ENCODE data around the gene DNAH3.
"Not testable (repeated sequence)": the region's sequence is repeated elsewhere in the genome, so short reads cannot be mapped to it uniquely, and the experiment has no call there.

DNAH3 gene

DNA sequence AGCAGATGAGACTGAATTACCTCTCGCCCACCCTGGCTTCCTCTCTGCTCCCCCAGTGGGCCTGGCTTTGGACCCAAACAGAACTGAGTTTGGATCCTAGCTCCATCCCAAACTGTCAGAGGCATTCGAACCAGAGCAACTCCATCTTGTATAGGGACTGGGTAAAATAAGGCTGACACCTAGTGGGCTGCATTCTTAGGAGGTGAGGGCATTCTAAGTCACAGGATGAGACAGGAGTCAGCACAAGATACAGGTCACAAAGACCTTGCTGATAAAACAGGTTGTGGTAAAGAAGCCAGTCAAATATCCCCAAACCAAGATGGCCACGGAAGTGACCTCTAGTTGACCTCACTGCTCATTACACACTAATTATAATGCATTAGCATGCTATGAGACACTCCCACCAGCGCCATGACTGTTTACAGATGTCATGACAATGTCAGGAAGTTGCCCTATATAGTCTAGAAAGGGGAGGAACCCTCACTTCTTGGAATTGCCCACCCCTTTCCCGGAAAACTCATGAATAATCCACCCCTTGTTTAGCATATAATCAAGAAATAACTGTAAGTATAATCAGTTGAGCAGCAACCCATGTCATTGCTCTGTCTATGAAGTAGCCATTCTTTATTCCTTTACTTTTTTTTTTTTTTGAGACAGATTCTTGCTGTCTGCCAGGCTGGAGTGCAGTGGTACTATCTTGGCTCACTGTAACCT lies 205.6 kb downstream of the DNAH3 start:
- DNase-seq (ENCODE audit: low read depth, low spot score), result no peak

DNA sequence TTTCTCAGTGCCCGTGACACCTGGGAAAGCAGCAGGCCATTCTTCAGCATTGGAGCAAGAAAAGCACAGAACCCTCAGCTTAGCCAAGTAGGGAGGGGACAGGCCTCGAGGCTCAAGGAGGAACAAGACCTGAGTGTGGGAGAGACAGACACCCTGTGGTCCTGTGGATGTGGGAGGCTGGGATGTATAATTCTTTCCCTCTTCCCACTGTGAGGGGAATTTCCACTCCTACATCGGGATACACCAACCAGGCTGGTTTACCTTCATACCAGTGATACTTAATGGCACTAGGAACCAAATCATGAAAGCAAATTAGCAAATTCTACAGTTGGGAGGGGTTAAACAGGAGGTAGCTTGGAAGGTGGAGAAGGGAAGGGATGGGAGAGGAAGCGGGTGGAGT lies 208.4 kb downstream of the DNAH3 start:
- DNase-seq (ENCODE audit: low read depth, low spot score), result no peak

GRCh38 chr16:20941636-20941926 lies 209.1 kb downstream of the DNAH3 start:
- no peak for DNase-seq (ENCODE audit: low read depth, low spot score)

GRCh38 chr16:20940871-20941635 lies 209.6 kb downstream of the DNAH3 start:
- DNase-seq (ENCODE audit: low read depth, low spot score), result no peak

DNA sequence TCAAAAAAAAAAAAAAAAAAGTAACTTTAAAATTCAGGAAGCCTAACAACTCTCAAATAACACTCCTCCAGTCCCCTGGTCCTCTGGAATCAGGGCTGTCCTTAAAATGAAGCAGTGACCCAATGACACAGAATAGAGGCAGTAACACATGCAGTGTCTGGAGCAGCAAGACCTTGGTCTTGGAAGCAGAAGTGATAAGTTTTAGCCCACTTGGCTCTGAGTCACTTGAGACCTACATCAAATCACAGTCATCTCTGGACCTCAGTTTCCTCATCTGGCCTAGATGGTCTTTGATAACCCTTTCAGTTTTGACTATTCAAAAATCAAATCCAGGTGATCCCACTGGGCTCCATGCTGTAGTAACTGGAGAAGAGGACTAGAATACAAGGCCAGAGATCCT lies 211.0 kb downstream of the DNAH3 start:
- DNase-seq (ENCODE audit: low read depth, low spot score), result no peak

GRCh38 chr16:20938426-20938825 lies 212.2 kb downstream of the DNAH3 start:
- DNase-seq (ENCODE audit: low read depth, low spot score), result no peak

DNA sequence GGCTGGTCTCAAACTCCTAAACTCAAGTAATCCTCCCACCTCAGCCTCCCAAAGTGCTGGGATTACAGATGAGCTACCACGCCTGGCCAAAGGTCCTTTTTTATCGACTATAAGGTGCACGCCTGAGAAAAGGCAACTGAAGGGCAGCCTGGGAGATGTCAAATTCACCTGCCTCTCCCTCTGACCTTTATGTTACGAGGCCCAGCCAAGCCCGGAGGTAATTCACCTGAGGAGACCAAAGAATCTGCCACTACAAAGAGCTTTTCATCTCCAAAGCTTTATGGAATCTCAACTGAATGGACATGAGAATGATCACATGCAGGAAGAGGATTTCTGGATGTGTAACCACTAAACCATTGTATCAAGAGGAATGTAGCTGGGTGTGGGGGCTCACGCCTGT lies 212.9 kb downstream of the DNAH3 start:
- DNase-seq (ENCODE audit: low read depth, low spot score), result no peak

DNA sequence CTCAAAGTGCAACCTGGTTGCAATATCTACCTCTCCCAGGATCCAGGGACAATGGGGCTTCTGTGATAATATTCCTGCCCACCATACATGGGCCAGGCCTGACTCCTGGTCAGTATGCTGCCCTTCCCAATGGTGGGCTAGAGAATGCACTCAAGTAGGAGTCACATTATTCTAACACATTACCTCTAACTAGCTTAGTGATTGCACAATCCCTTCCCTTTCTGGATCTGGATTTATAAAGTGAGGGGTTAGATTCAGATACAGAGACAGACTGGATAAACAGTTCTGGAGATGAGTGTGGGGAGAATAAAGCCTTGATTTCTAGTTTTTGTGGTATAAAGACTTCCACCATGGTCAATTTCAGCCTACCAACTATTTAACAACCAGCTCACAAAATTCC lies 217.1 kb downstream of the DNAH3 start:
- no peak for DNase-seq (ENCODE audit: low read depth, low spot score)

DNA sequence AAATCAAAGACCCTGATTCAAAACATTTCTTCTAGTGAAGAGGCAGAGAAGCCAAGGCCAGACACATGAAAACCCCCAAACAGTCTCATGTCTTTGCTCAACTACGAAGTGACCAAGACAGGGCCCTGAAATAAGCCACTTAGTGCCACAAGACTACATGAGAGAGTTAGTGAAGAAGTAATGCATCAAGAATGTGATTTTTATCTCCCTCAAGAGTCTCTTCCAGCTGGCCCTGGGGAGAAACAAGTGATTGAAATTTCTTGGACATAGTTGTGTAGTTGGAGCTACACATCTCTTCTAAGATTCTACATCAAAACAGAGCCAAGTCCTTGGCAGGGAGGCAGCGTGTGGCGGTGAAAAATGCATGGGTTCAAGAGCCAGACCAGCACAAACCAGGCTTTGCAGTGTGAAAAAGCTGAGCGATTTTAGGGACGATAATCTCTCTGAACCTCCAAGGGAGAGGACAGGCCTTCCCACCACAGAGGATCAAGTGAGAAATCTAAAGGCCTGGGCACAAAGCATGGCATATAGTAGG lies 219.5 kb downstream of the DNAH3 start:
- no peak for DNase-seq (ENCODE audit: low read depth, low spot score)

DNA sequence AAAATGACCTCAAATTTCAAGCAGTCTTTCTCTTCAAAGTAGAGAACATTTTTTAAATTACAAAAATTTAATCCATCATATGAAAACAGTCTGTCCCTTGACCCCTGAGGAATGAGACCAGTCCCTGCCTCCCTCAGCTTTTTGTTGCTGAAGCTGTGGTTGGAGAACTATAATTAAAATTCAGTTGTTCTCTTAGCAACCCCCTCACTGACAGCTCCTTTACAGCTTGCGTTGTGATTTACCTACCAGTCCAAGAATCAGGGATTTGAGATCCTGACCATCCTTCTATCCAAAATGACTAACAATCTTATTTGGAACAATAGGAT lies 220.3 kb downstream of the DNAH3 start:
- no peak for DNase-seq (ENCODE audit: low read depth, low spot score)

- DNase-seq (ENCODE audit: low read depth, low spot score), result not testable (repeated sequence)
These were observed 220.8 kb downstream of the DNAH3 start for GRCh38 chr16:20929676-20930364.

DNA sequence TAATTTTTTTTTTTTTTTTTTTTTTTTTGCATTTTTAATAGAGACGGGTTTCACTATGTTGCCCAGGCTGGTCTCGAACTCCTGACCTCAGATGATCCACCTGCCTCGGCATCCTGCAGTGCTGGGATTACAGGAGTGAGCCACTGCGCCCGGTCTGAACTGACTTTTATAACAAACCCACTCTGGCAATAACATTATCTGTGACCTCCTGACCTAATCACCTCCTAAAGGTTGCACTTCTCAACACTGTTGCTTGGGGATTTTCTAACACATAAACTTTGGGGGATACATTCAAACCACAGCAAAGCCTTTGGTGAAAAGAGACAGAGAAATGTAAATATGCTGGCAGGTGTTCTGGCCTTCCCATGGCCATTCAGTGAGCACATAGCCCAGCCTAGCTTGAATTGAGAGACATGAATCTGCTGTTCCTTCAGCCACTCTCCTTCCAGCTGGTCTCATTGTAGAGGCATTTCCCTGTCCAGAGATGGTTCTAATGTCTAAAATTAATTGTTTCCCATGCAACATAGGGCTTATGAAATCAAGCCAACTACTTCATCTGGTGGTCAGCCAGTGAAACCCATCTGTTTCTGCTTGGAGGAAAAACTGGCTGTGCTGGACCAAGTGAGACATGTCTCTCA lies 221.8 kb downstream of the DNAH3 start:
- no peak for DNase-seq (ENCODE audit: low read depth, low spot score)

DNA sequence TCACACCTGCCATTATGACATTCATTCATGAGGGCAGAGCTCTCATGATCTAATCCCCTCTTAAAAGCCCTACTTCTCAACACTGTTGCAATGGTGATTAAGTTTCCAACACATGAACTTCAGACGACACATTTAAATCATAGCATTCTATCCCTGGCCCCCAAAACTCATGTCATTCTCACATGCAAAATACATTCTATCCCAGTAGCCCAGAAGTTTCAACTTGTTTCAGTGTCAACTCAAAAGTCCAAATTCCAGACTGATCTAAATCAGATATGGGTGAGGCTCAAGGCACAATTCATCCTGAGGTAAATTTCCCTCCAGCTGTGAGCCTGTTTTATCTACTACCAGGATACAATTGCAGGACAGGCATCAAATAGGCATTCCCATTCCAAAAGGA lies 224.9 kb downstream of the DNAH3 start:
- DNase-seq (ENCODE audit: low read depth, low spot score), result no peak

DNA sequence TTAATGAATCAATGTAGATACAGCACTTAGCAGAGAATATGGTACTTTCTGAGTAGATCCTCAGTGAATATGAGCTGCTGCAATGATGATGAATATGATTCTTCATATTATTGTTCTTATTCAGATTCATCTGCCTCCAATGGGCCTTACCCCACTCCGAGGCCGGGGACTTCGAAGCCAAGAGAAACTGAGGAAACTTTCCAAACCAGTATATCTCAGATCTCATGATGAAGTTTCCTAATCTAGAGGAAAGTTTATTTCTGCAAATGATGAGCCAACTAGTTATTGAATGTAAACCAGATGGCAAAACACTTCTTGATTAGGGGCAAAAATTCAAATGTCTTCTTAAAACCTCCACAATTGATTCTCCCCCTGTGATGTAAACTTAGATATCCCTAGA lies 226.8 kb downstream of the DNAH3 start:
- DNase-seq (ENCODE audit: low read depth, low spot score), result no peak

DNA sequence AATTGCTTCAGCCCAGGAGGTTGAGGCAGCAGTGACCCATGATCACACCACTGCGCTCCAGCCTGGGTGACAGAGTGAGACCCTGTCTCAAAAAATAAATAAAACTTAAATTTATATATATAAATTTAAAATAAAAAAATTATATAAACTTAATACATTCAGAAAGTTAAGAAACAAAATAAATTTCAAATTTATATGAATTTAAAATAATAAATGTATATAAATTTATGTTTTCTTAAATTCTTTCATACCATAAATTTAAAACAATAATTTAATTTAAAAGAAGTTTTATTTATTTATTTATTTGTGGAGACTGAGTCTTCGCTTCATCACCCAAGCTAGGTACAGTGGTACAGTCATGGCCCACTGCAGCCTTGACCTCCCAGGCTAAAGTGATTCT lies 229.8 kb downstream of the DNAH3 start:
- DNase-seq (ENCODE audit: low read depth, low spot score), result no peak

GRCh38 chr16:20920091-20920490 lies 230.6 kb downstream of the DNAH3 start:
- DNase-seq (ENCODE audit: low read depth, low spot score), result no peak

DNA sequence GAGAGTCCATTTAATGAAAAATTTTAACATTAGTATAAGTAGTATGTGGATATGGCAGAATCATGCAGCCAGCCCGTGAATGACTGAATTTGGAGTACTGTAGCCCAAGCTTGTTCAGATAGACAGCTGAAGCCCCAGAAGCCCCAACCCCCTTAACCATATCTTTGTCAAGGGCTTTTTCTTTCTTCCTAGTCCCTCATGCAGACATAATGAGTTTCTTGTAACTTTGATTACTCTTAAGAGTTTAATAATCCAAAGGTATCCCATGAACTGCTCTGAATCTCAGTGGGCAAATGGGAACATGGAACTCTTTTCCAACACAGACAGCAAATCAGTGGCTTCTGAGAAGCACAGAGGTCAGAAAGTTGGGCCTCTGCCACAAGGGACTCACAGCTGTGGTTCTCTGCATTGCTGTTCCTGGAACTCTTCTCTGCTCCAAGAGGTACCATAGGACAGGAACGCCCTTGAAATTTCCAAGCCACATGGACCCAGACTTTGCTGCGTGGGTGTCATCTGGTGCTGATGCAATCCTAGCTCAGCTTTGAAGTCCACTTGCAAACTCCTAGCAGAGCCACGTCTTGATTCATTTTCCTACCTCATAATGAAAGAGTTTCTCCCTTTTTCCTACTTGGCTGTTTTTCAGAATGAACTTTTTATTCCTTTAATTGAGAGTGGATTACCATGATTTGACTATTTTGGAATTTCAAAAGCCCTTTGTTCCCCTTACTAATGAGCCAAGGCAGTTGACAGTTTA lies 232.0 kb downstream of the DNAH3 start:
- DNase-seq (ENCODE audit: low read depth, low spot score), result no peak

GRCh38 chr16:20916942-20917341 lies 233.7 kb downstream of the DNAH3 start:
- no peak for DNase-seq (ENCODE audit: low read depth, low spot score)

DNA sequence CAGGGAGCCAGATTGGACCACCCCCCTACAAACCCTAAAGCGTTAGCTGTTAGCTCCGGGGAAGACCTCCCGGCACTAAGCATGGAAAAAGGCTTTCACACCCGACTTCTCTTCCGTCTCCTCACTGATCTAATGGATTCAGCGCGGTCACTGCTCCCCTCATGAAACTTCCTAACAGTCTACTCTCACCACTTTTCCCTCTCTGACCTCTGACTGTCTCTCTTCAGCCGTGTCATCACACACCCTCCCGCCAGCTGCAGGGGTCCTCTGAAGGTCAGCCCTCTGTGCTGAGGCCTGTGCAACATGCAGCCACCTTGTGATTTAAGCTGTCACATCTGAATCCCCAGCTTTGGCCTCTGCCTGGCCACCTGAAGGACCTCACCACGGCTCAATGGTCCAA lies 234.4 kb downstream of the DNAH3 start:
- no peak for DNase-seq (ENCODE audit: low read depth, low spot score)

- no peak for DNase-seq (ENCODE audit: low read depth, low spot score)
These were observed 239.3 kb downstream of the DNAH3 start for GRCh38 chr16:20911361-20911760.

- no peak for DNase-seq (ENCODE audit: low read depth, low spot score)
These were observed 239.8 kb downstream of the DNAH3 start for GRCh38 chr16:20910781-20911321.
